ENCODE measurements around the gene RCCD1. TPM values are rescaled to one million over a fixed set of nuclear protein-coding genes. Genes with fewer than 3 reads are reported as not detected.

RCCD1 gene
- total and polyA plus RNA-seq, 9 of the 15 experiments (the other 6 are each of a cell fraction or from before 2014, with no cell fraction given) = 11.1 to 51.4 (median 24.7) TPM

- TF ChIP-seq YBX1 (IDR thresholded peaks at IDR 0.05) = no peak
- TF ChIP-seq SNAPC5 (CRISPR knock-in tag; IDR thresholded peaks at IDR 0.05) = no peak
- TF ChIP-seq ESRRA (IDR thresholded peaks at IDR 0.05; ENCODE audit: borderline replicate concordance, low read depth) = peak; percentile 66
- TF ChIP-seq, protein P1, sequence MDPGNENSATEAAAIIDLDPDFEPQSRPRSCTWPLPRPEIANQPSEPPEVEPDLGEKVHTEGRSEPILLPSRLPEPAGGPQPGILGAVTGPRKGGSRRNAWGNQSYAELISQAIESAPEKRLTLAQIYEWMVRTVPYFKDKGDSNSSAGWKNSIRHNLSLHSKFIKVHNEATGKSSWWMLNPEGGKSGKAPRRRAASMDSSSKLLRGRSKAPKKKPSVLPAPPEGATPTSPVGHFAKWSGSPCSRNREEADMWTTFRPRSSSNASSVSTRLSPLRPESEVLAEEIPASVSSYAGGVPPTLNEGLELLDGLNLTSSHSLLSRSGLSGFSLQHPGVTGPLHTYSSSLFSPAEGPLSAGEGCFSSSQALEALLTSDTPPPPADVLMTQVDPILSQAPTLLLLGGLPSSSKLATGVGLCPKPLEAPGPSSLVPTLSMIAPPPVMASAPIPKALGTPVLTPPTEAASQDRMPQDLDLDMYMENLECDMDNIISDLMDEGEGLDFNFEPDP (CRISPR knock-in tag; IDR thresholded peaks at IDR 0.05) = 0 out of 2 replicates have a peak, but pooled peaks have one; percentile 41
- TF ChIP-seq TEAD4 (IDR thresholded peaks at IDR 0.05; ENCODE audit: low read length) = peak; percentile 31; the same call in 1 of the 2 replicates
- TF ChIP-seq TEAD4 (CRISPR knock-in tag; IDR thresholded peaks at IDR 0.05; ENCODE audit: borderline replicate concordance) = no peak
- no peak for TF ChIP-seq ZNF134 (CRISPR knock-in tag; conservative IDR thresholded peaks at IDR 0.05)
- TF ChIP-seq TSHZ1 (CRISPR knock-in tag; IDR thresholded peaks at IDR 0.05) = no peak
- TF ChIP-seq NELFE (IDR thresholded peaks at IDR 0.05; ENCODE audit: insufficient read depth, insufficient read length) = no peak
- peak in 1 of 2 experiments; percentile 82; a peak in 2 of 4 replicates for TF ChIP-seq TBL1XR1 (IDR thresholded peaks at IDR 0.05; ENCODE audit: low read length in 2 of 2)
- TF ChIP-seq PHB2 (IDR thresholded peaks at IDR 0.05; ENCODE audit: low read depth) = no peak
- TF ChIP-seq CCNT2 (IDR thresholded peaks at IDR 0.05; ENCODE audit: borderline replicate concordance, extremely low read depth, insufficient read length, low read depth, low read length) = peak; percentile 92
- TF ChIP-seq ZBTB26 (CRISPR knock-in tag; IDR thresholded peaks at IDR 0.05) = no peak
- TF ChIP-seq, protein P2, sequence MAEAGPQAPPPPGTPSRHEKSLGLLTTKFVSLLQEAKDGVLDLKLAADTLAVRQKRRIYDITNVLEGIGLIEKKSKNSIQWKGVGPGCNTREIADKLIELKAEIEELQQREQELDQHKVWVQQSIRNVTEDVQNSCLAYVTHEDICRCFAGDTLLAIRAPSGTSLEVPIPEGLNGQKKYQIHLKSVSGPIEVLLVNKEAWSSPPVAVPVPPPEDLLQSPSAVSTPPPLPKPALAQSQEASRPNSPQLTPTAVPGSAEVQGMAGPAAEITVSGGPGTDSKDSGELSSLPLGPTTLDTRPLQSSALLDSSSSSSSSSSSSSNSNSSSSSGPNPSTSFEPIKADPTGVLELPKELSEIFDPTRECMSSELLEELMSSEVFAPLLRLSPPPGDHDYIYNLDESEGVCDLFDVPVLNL (CRISPR knock-in tag; IDR thresholded peaks at IDR 0.05; ENCODE audit: low read depth) = peak; percentile 96
- TF ChIP-seq, protein P3, sequence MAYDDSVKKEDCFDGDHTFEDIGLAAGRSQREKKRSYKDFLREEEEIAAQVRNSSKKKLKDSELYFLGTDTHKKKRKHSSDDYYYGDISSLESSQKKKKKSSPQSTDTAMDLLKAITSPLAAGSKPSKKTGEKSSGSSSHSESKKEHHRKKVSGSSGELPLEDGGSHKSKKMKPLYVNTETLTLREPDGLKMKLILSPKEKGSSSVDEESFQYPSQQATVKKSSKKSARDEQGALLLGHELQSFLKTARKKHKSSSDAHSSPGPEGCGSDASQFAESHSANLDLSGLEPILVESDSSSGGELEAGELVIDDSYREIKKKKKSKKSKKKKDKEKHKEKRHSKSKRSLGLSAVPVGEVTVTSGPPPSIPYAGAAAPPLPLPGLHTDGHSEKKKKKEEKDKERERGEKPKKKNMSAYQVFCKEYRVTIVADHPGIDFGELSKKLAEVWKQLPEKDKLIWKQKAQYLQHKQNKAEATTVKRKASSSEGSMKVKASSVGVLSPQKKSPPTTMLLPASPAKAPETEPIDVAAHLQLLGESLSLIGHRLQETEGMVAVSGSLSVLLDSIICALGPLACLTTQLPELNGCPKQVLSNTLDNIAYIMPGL (CRISPR knock-in tag; IDR thresholded peaks at IDR 0.05) = peak; percentile 64; the same call in 1 of the 2 replicates
- no peak for TF ChIP-seq MAFF (IDR thresholded peaks at IDR 0.05; ENCODE audit: low read length)
- peak; percentile 57; the same call in 1 of the 2 replicates for TF ChIP-seq ZNF830 (CRISPR knock-in tag; IDR thresholded peaks at IDR 0.05)
Measured at GRCh38 chr15:90994417-90995311, 40.0 kb downstream of the RCCD1 start, which contains the start of gene PRC1 (continued).

Data from K562 (cell line).